GM12878 (cell line): ENCODE results near the gene TPMT. TPM values are rescaled to one million over a fixed set of nuclear protein-coding genes. Genes with fewer than 3 reads are reported as not detected.

Experiments
- BMI1 ChIP-seq: fragments of 450-650 bp; IDR thresholded peaks from 2 replicates; pipeline ENCODE4 v1.6.1; 2016; ENCODE audit warnings: mild to moderate bottlenecking, moderate library complexity, borderline replicate concordance
- BRCA1 ChIP-seq: IDR thresholded peaks from 2 replicates; pipeline ENCODE4 v1.6.1; 2011; ENCODE audit warnings: low read depth, low read length, improper control_type of control experiment
- EGR1 ChIP-seq, 2 experiments: IDR thresholded peaks; 1 replicate in 1 of 2; 2 replicates in 1 of 2; pipeline ENCODE4 v1.6.1; 2011 to 2012; ENCODE audit warnings: low read depth in 2 of 2, low read length in 2 of 2, borderline replicate concordance in 1 of 2, mild to moderate bottlenecking in 1 of 2, moderate library complexity in 1 of 2
- EP300 ChIP-seq, 2 experiments: fragments of 150-350 bp in 1 of 2; IDR thresholded peaks; 2 replicates each; pipeline ENCODE4 v1.6.1; 2011 to 2012; ENCODE audit warnings: low read depth in 2 of 2, low read length in 2 of 2, borderline replicate concordance in 1 of 2, improper control_type of control experiment in 1 of 2, inconsistent platforms in 1 of 2; ENCODE audit not compliant: control insufficient read depth in 1 of 2
- ETV6 ChIP-seq, 2 experiments: fragments of 450-650 bp in 1 of 2; IDR thresholded peaks in 1 of 2; conservative IDR thresholded peaks in 1 of 2; 2 replicates each; pipeline ENCODE4 v1.6.1; 2014; ENCODE audit warnings: antibody characterized with exemption in 1 of 2, borderline replicate concordance in 1 of 2, low read depth in 1 of 2, mild to moderate bottlenecking in 1 of 2, moderate library complexity in 1 of 2
- FOXM1 ChIP-seq: IDR thresholded peaks from 2 replicates; pipeline ENCODE4 v1.6.1; 2012; ENCODE audit warnings: low read depth, mild to moderate bottlenecking, inconsistent platforms, low read length, moderate library complexity
- GATAD2B ChIP-seq: fragments of 450-650 bp; conservative IDR thresholded peaks from 2 replicates; pipeline ENCODE4 v1.6.1; 2017; ENCODE audit warnings: low read depth, mild to moderate bottlenecking, moderate library complexity
- HDAC6 ChIP-seq: fragments of 200-600 bp; sonication (generic); IDR thresholded peaks from one replicate; pipeline ENCODE4 v1.8.0; 2017; ENCODE audit warnings: antibody characterized with exemption; ENCODE audit not compliant: unreplicated experiment
- HDGF ChIP-seq: fragments of 450-650 bp; IDR thresholded peaks from 2 replicates; pipeline ENCODE4 v1.6.1; 2016; ENCODE audit warnings: antibody characterized with exemption
- IKZF1 ChIP-seq: fragments of 450-650 bp; conservative IDR thresholded peaks from 2 replicates; pipeline ENCODE4 v1.6.1; 2017; ENCODE audit warnings: antibody characterized with exemption, mild to moderate bottlenecking
- MTA2 ChIP-seq: fragments of 450-650 bp; IDR thresholded peaks from 2 replicates; pipeline ENCODE4 v1.6.1; 2016; ENCODE audit warnings: low read depth, mild to moderate bottlenecking, moderate library complexity
- MYB ChIP-seq: fragments of 150-350 bp; IDR thresholded peaks from 2 replicates; pipeline ENCODE4 v1.6.1; 2014; ENCODE audit warnings: mild to moderate bottlenecking, low read depth, low read length, borderline replicate concordance
- NKRF ChIP-seq: fragments of 450-650 bp; conservative IDR thresholded peaks from 2 replicates; pipeline ENCODE4 v1.6.1; 2017; ENCODE audit warnings: mild to moderate bottlenecking, moderate library complexity
- POLR2AphosphoS2 ChIP-seq: IDR thresholded peaks from 2 replicates; pipeline ENCODE4 v1.6.1; 2011; ENCODE audit warnings: low read depth, mild to moderate bottlenecking, low read length, improper control_type of control experiment, moderate library complexity
- RCOR1 ChIP-seq: conservative IDR thresholded peaks from 2 replicates; pipeline ENCODE4 v1.6.1; 2012; ENCODE audit warnings: low read depth, low read length, improper control_type of control experiment
- RELA ChIP-seq: fragments of 450-650 bp; IDR thresholded peaks from 2 replicates; pipeline ENCODE4 v1.8.0; 2014; ENCODE audit warnings: borderline replicate concordance; ENCODE audit not compliant: partially characterized antibody
- SRF ChIP-seq, 2 experiments: IDR thresholded peaks; 2 replicates each; pipeline ENCODE4 v1.6.1; 2011; ENCODE audit warnings: low read depth in 2 of 2, low read length in 2 of 2, mild to moderate bottlenecking in 1 of 2, moderate library complexity in 1 of 2
- TCF12 ChIP-seq: IDR thresholded peaks from 2 replicates; pipeline ENCODE4 v1.6.1; 2011; ENCODE audit warnings: low read depth, mild to moderate bottlenecking, low read length
- TCF7 ChIP-seq: IDR thresholded peaks from 2 replicates; pipeline ENCODE4 v1.6.1; 2014; ENCODE audit warnings: antibody characterized with exemption, borderline replicate concordance
- ZNF207 ChIP-seq: fragments of 450-650 bp; IDR thresholded peaks from 2 replicates; pipeline ENCODE4 v1.6.1; 2014; ENCODE audit warnings: antibody characterized with exemption, mild to moderate bottlenecking, borderline replicate concordance
- ZNF622 ChIP-seq: fragments of 450-650 bp; IDR thresholded peaks from 2 replicates; pipeline ENCODE4 v1.6.1; 2017; ENCODE audit warnings: mild to moderate bottlenecking, inconsistent platforms
- polyA plus RNA-seq, 11 experiments: library from polyadenylated mRNA; depleted of rRNA in 4 of 11; unstranded in 6 of 11; stranded (reverse) in 5 of 11; fragments of >200 nt; fragmentation: Nextera tagmentation in 4 of 11; fragmentation: Illumina TruSeq in 1 of 11; extraction: Ambion mirVana in 4 of 11; extraction: Trizol in 1 of 11; gene quantifications; 1 replicate in 1 of 11; 2 replicates in 10 of 11; pipeline versions ENCODE4 v1.2.1 to v1.2.3, GENCODE V29; 2011 to 2016; ENCODE audit warnings: inconsistent platforms in 2 of 11, missing spikeins in 2 of 11, low read depth in 1 of 11
- total RNA-seq, 4 experiments: library from RNA; depleted of rRNA in 3 of 4; stranded (reverse); fragments of >200 nt in 3 of 4; fragmentation: Illumina TruSeq in 1 of 4; extraction: Trizol in 1 of 4; gene quantifications; 2 replicates each; pipeline versions ENCODE4 v1.2.1 to v1.2.3, GENCODE V29; 2013 to 2021
- TF ChIP-seq, protein P1 (sequence below): fragments of 450-650 bp; IDR thresholded peaks from 2 replicates; pipeline ENCODE4 v1.6.1; 2018; ENCODE audit warnings: borderline replicate concordance, mild to moderate bottlenecking; ENCODE audit not compliant: partially characterized antibody
- TF ChIP-seq, protein P2 (sequence below): fragments of 450-650 bp; IDR thresholded peaks from 2 replicates; pipeline ENCODE4 v1.6.1; 2017; ENCODE audit warnings: antibody characterized with exemption, mild to moderate bottlenecking, moderate library complexity

Gene TPMT
- total and polyA plus RNA-seq, 10 of the 15 experiments (the other 5 are each of a cell fraction or from before 2014, with no cell fraction given) = 7.9 to 18.2 (median 16.3) TPM

DNA sequence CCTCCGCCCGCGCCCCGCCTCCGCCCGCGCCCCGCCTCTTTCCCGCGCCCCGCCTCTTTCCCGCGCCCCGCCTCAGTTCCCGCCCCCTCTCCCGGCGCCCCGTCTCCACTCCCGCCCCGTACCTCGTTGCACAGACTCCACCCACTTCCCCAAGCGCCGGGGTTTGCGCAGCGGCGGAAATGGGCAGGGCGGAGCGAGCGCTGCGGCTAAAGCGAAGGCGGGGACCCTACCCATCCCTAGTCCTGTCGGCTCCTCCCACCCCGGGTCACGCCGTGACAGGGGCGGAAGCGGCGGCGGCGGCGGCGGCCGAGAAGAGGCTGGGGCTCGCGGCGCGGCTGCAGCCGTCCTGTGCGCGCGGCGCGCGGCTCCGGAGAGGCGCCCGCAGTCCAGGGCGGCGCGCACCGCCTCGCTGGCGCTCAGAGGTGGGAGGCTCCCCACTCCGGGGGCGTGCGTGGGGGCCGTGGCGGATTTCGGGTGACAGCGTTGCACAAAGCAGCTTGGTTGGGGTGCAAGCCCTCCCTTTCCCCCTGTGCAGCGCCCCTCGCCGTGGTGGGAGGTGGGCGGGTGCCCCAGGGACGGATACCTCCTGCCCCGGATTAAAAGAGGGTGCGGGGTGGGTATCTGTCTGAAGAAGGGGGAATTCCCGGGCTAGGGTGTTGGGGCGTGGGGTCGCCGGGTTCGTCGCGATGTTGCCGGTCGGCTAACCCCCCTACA lies 430 bp upstream of the TPMT start, which contains the start of gene KDM1B (continued):
- TF ChIP-seq SRF (IDR thresholded peaks at IDR 0.05; ENCODE audit: low read depth in 2 of 2, low read length in 2 of 2) (peak in 1 of 2 experiments; percentile 74; a peak in 2 of 4 replicates), ZNF207 (peak; percentile 34; the same call in 1 of the 2 replicates), TCF7 (no peak), RELA (no peak), NKRF (peak; percentile 74), GATAD2B (peak; percentile 81), EGR1 (IDR thresholded peaks at IDR 0.05; ENCODE audit: borderline replicate concordance in 1 of 2, low read depth in 2 of 2, low read length in 2 of 2) (peak in 1 of 2 experiments; percentile 66; a peak in 1 of 3 replicates), MYB (no peak), HDGF (peak; percentile 97), FOXM1 (no peak), IKZF1 (peak; percentile 36), BMI1 (no peak), BRCA1 (no peak), HDAC6 (peak; percentile 59), ZNF622 (no peak), POLR2AphosphoS2 (0 out of 2 replicates have a peak, but pooled peaks have one; percentile 40), RCOR1 (no peak), ETV6 (conservative IDR thresholded peaks at IDR 0.05 in 1 of 2, IDR thresholded peaks at IDR 0.05 in 1 of 2; ENCODE audit: borderline replicate concordance in 1 of 2, low read depth in 1 of 2) (no peak), EP300 (IDR thresholded peaks at IDR 0.05; ENCODE audit: borderline replicate concordance in 1 of 2, control insufficient read depth in 1 of 2, low read depth in 2 of 2, low read length in 2 of 2) (no peak), MTA2 (no peak), TCF12 (no peak)
- TF ChIP-seq, protein P1, sequence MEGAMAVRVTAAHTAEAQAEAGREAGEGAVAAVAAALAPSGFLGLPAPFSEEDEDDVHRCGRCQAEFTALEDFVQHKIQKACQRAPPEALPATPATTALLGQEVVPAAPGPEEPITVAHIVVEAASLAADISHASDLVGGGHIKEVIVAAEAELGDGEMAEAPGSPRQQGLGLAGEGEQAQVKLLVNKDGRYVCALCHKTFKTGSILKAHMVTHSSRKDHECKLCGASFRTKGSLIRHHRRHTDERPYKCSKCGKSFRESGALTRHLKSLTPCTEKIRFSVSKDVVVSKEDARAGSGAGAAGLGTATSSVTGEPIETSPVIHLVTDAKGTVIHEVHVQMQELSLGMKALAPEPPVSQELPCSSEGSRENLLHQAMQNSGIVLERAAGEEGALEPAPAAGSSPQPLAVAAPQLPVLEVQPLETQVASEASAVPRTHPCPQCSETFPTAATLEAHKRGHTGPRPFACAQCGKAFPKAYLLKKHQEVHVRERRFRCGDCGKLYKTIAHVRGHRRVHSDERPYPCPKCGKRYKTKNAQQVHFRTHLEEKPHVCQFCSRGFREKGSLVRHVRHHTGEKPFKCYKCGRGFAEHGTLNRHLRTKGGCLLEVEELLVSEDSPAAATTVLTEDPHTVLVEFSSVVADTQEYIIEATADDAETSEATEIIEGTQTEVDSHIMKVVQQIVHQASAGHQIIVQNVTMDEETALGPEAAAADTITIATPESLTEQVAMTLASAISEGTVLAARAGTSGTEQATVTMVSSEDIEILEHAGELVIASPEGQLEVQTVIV = no peak
- TF ChIP-seq, protein P2, sequence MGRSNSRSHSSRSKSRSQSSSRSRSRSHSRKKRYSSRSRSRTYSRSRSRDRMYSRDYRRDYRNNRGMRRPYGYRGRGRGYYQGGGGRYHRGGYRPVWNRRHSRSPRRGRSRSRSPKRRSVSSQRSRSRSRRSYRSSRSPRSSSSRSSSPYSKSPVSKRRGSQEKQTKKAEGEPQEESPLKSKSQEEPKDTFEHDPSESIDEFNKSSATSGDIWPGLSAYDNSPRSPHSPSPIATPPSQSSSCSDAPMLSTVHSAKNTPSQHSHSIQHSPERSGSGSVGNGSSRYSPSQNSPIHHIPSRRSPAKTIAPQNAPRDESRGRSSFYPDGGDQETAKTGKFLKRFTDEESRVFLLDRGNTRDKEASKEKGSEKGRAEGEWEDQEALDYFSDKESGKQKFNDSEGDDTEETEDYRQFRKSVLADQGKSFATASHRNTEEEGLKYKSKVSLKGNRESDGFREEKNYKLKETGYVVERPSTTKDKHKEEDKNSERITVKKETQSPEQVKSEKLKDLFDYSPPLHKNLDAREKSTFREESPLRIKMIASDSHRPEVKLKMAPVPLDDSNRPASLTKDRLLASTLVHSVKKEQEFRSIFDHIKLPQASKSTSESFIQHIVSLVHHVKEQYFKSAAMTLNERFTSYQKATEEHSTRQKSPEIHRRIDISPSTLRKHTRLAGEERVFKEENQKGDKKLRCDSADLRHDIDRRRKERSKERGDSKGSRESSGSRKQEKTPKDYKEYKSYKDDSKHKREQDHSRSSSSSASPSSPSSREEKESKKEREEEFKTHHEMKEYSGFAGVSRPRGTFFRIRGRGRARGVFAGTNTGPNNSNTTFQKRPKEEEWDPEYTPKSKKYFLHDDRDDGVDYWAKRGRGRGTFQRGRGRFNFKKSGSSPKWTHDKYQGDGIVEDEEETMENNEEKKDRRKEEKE = no peak
